KOPT-K1 (cell line): ENCODE data around the gene JMJD6.
"Not testable (repeated sequence)": the region's sequence is repeated elsewhere in the genome, so short reads cannot be mapped to it uniquely, and the experiment has no call there.

ENCODE experiments used
- H3K27ac ChIP-seq: fragments of 200-600 bp; sonication (generic); 2 replicates; pipeline ENCODE4 v1.5.1; 2016; ENCODE audit warnings: antibody characterized with exemption, mild to moderate bottlenecking, low read depth, low read length; ENCODE audit not compliant: poor library complexity, severe bottlenecking
- H3K36me3 ChIP-seq: fragments of 200-600 bp; sonication (generic); 2 replicates; pipeline ENCODE4 v1.5.1; 2017; ENCODE audit warnings: antibody characterized with exemption, mild to moderate bottlenecking, low read length, moderate library complexity; ENCODE audit not compliant: insufficient read depth
- H3K9me3 ChIP-seq: fragments of 200-600 bp; sonication (generic); 2 replicates; pipeline ENCODE4 v1.5.1; 2017; ENCODE audit warnings: antibody characterized with exemption, low read length, mild to moderate bottlenecking; ENCODE audit not compliant: insufficient read depth, poor library complexity, severe bottlenecking

The JMJD6 gene

DNA sequence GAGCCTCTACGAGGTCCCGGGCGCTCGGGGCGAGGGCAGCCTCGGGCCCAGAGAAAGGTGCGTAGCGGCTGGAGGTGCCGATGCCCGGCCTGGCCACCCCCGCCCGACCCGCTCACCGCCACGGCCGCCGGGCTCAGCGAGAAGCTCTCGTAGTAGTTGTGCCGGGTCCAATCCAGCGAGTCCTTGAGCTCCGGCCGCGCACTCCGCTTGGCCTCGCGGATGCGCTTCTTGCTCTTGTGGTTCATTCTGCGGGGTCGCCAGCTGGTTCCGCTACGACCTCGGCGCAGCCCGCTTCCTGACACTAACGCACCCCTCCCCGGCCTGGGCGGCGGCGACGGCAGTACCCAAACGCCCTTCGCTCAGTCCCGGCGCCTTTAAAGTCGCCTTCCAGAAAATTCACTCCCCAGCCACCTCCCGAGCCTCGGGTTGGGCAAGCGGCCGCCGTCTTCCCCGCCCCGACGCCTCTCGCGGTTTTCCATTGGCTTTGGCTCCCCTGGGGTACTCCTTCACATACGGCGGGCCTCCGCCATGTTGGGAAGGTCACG lies at the start of gene JMJD6:
JMJD6 (minus strand) TSS at position 376 of the 545 bp plus-strand sequence; CDS start at position 245, 131 bp downstream.
- Histone ChIP-seq H3K27ac (peak within 1 kb of the TSS; percentile 99), H3K36me3 (peaks cover 61% of the 10 kb centered on the region)

DNA sequence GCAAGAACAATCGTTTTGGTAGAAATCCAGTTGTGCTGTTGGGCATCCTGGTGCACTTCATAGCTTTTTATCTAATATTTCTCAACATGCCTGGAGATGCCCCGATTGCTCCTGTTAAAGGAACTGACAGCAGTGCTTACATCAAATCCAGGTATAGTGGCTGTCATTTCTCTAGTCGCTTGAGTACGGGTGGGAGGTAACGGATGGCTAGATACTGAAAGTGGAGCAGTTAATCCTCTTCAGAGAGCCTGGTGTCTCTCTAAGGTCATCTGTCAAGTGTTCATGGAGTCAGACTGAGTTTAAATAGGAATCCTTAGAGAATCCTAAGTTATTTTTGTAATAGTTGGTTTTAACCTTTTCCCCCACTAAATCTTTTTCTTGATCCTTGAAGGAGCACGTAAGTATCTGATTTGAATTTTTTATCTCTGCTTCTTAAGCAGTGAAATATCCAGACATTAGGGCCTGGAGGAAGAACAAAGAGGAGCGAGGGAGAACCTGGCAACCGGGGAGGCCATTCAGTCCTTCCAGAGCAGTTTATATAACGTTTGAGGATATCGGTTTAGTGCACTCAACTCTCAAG lies 48.7 kb upstream of the JMJD6 start:
- Histone ChIP-seq H3K36me3 (peaks cover 70% of the 10 kb centered on the region), H3K9me3 (no peaks in the 10 kb centered on the region), H3K27ac (no peak overlapping the region)

More for the DNA sequence above, at the start of gene JMJD6:
- no peaks in the 10 kb centered on the region for H3K9me3 ChIP-seq

DNA sequence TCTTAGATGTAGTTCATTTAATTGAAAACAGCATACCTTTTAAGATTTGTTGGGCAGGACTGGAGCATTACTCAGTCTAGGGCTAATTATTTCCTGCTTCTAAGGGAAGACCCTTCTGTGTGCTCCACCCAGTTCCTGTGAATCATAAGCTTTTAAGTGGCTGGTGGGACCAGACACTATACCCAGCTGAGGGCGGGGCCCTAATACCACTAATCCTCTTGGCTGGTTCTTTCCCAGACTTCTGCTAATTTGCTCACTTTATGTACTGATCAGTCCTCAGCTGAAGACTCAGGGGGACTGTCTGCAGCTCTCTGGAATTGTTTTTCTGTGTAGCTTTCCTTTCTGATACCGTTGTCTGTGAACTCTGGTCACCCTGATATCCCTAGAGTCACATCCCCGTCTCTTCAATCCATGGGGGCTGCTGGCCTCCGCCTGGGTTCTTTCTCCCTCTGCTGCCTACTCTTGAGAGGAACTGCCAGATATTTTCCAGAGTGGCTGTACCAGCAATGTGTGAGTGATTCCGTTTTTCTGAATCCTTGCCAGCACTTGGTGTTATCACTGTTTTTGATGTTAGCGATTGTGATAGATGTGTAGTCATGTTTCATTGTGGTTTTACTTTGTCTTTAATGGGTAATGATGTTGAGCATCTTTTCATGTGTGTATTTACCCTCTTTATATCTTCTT lies 46.6 kb upstream of the JMJD6 start:
- Histone ChIP-seq H3K36me3 (peaks cover 71% of the 10 kb centered on the region), H3K27ac (peak overlapping the region; percentile 35), H3K9me3 (no peaks in the 10 kb centered on the region)

DNA sequence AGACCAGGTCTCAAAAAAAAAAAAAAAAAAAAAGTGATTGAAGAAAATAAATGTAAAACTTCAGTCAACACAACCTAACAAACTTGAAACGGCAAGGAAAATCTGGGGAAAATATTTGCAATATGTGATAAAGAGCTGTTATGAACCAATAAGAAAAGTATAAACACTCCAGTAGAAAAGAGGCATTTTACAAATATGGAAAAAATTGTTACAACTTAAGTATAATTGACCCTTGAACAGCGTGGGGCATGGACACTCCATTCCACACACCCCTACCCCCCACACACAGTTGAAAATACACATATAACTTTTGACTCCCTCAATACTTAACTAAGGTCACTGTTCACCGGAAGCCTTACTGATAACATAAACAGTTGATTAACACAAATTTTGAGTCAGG lies 32.2 kb upstream of the JMJD6 start:
- Histone ChIP-seq H3K9me3 (no peaks in the 10 kb centered on the region), H3K27ac (no peak overlapping the region), H3K36me3 (peaks cover 40% of the 10 kb centered on the region)

DNA sequence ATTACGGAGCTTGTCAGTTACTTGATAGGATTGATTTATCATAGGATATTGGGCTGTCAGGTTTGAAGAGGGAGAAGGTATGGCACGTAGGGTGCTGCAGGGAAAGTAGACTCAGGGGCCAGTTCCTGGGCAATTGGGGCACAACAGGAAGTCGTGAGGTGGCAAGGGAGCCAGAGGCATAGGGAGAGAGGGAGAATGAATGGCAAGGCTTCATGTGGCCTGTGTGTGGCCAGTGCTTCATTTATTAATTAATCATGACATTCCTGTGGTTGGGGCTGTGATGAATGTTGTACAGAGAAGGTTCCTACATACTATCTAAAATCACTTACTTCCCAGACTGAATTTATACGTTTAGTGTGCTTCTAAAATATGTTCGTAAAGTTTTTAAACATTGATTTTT lies 30.9 kb upstream of the JMJD6 start:
- H3K27ac ChIP-seq, result no peak overlapping the region
- no peaks in the 10 kb centered on the region for H3K9me3 ChIP-seq
- peaks cover 40% of the 10 kb centered on the region for H3K36me3 ChIP-seq

DNA sequence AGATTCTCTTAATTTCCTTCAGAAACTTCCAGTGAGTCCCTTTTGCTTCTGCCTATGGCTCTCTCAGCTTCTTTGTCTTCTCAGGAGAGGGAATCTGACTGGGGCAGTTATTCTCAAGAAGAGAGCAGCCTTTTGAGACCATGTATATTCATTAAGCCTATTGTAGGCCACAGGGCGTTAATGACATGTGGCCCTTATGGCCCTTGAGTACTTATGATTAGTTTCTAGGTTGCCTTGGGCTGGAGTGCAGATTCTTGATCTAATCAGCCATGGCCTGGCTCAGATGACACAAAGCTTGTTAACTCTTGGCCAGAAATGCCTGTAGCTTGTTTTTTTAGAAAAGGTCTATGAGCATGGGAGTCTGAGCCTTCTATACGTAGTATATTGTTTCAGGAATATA lies 28.9 kb upstream of the JMJD6 start:
- Histone ChIP-seq H3K27ac (no peak overlapping the region), H3K36me3 (peaks cover 32% of the 10 kb centered on the region), H3K9me3 (no peaks in the 10 kb centered on the region)

DNA sequence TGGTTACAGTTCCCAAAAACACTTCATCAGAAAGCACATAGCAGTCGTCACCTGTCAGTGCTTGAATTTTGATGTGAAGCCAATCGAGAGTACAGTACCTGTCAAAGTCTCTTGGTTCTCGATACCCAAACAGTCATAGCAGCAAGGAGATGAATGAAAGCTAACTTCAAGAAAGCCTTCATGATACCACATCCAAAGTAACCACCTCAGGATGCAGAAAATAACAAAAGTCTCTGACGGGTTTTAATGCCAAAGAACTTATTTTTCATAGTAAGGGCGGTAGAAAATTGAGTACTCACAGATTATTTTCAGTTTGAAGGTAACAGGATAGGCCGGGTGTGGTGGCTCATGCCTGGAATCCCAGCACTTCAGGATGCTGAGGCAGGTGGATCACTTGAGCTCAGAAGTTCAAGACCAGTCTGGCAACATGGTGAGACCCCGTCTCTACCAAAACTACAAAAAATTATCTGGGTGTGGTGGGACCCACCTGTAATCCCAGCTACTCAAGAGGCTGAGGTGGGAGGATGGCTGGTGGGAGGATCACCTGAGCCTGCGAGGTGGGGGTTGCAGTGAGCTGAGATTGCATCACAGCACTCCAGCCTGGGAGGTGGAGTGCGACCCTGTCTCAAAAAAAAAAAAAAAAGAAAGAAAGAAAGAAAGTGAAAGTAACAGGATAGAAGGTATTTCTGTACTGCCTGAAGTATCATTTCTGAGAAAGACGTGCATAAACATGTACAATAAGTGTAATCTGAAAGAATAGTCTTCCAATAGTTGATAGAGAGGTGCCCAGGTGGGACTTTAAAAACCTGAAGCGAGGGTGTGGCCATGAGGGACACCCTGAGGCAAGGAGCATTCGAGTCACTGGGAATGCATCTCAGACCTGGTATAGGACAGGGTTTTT lies 26.9 kb upstream of the JMJD6 start:
- H3K9me3 ChIP-seq, result no peaks in the 10 kb centered on the region
- H3K27ac ChIP-seq, result peak overlapping the region; percentile 65
- peaks cover 34% of the 10 kb centered on the region for H3K36me3 ChIP-seq

DNA sequence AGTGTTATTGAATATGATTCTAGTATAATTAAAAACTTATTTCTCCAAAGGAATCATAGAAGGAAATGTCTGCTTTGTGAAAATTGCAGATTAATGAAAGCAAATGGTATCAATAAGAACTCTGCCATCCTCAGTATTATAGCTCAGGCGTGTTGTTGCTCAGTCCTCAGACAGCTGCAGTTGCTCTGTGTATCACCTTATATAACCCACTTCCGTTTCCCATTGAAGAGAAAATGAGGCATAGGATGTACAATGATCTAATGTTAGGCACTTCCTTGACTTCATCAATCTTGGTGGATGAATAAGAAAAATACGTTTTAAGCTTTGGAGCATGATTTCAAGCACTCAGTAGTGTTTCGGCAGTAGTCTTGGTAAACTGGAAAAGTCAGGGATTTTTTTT lies 25.6 kb upstream of the JMJD6 start:
- peak overlapping the region; percentile 65 for H3K27ac ChIP-seq
- H3K36me3 ChIP-seq, result peaks cover 43% of the 10 kb centered on the region
- H3K9me3 ChIP-seq, result no peaks in the 10 kb centered on the region

DNA sequence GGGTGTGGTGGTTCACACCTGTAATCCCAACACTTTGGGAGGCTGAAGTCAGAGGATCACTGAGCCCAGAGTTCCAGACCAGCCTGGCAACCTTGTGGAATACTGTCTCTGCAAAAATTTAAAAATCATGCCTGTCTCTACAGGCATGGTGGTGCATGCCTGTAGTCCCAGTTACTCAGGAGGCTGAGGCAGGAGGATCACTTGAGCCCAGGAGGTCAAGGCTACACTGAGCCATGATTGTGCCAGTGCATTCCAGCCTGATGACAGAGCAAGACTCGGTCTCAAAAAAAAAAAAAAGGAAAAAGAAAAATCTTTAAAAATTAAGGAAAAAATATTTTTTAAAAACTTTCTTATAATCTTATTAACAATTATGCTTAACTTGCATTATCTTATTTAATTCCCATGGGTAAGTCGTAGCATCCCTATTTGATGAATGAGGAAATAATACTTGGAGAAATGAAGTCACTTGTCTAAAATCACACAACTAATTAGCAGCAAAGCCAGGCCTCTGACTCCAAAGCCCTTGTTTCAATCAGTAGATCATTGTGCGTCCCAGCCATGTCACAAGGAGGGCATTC lies 25.1 kb upstream of the JMJD6 start:
- Histone ChIP-seq H3K27ac (peak overlapping the region; percentile 65), H3K36me3 (peaks cover 44% of the 10 kb centered on the region), H3K9me3 (no peaks in the 10 kb centered on the region)

DNA sequence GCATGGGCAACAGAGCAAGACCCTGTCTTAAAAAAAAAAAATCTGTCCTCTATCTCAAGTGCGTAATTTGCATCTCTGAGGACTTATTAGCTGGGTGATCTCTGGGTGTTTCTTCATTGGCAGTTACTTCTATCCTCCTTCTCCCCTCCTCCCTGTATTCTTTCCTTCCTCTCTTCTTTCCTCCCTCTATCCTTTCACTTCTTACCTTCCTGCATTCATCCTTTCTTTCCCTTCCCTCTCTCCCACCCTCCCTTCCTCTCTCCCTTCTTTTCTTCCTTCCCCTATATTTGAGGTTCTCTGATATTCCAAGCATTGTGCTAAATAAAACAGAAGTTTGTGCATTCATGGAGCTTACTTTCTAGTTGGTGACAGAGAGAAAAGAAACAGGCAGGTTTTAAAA lies 22.3 kb upstream of the JMJD6 start:
- peaks cover 57% of the 10 kb centered on the region for H3K36me3 ChIP-seq
- H3K9me3 ChIP-seq, result no peaks in the 10 kb centered on the region
- no peak overlapping the region for H3K27ac ChIP-seq

DNA sequence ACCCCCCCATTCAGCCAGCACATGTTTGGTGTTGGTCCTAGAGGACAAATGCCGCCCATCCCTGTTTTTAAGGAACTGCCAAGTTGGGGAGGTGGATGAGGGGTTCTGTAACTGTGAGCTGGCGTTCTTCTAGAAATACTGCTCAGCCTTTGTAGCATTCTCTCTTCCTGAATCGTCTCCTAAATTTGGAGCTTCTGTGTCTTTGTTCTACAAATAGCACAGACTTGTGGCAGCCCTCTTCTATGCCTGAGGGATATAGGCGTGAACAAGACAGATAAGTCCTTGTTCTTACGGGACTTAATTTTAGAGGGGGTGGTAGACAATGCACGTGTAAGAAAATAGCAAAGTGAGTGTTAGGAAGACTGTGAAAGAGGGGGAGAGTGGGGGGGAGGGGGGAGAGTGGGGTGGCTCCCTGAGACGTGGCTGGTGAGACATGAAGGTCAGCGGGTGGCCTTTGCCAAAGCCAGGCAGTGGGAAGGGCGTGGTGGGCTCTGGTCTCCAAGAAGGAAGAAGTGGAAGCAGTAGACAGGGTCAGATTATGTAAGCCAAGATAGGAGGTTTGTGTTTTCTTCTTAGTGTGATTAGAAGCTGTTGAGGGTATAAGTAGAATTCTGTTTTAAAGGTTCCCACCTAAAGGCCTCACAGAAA lies 21.4 kb upstream of the JMJD6 start:
- Histone ChIP-seq H3K27ac (no peak overlapping the region), H3K36me3 (peaks cover 63% of the 10 kb centered on the region), H3K9me3 (no peaks in the 10 kb centered on the region)

DNA sequence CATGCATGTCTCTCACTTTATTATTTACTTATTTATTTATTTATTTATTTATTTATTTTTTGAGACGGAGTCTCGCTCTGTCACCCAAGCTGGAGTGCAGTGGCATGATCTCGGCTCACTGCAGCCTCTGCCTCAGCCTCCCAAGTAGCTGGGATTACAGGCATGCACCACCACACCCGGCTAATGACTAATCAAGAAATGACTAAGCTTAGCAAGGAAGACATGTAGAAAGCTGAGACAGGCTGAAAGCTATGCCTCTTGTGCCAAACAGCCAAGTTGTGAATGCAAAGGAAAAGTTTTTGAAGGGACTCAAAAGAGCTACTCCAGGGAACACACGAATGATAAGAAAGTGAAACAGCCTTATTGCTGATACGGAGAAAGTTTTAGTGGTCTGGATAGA lies 19.4 kb upstream of the JMJD6 start:
- not testable (repeated sequence) for H3K9me3 ChIP-seq, H3K27ac ChIP-seq
- peaks cover 84% of the 10 kb centered on the region for H3K36me3 ChIP-seq

DNA sequence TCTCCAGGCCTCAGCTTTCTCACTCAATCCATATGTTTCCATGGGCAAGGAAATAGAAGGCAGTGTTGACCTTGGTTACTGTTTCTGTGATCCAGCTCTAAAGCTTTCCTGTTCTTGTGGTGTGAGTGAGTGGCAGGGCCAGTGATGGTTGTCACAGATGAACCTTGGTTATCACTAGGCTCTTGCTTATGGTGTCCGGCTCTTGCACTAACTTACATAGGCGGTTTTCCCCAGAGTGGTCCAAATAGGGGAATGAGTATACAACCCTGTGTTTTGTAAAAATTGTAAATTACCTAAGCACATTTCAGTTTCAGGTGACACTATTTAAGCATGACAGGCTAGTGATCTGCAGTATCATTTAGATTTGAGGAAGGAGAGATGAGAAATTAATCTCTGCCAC lies 18.3 kb upstream of the JMJD6 start:
- Histone ChIP-seq H3K36me3 (peaks cover 82% of the 10 kb centered on the region), H3K9me3 (no peaks in the 10 kb centered on the region), H3K27ac (no peak overlapping the region)

DNA sequence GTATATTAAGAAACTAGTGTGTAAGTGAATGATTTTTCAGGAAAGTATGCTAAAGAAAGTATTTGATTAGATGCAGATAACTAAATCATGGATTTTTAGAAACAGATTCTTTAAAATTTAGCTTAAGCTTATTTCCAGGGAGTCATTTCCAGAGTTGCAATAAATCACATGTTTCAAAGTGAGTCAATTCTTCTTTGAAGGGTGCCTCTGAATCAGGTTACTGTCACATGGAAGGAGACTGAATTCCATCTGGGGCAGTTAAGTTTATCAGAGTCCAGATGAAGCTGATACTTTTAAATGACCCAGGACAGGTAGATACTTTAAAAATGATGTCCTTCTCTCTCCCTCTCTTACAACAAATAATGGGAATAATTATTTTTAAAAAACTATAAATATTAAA lies 16.6 kb upstream of the JMJD6 start:
- Histone ChIP-seq H3K36me3 (peaks cover 71% of the 10 kb centered on the region), H3K27ac (no peak overlapping the region), H3K9me3 (no peaks in the 10 kb centered on the region)
